Gastrocnemius medialis (tissue), 4 donors: ENCODE data around the gene FGD4. TPM values are rescaled to one million over a fixed set of nuclear protein-coding genes. Genes with fewer than 3 reads are reported as not detected.

Source experiments
- ATAC-seq, 2 donors: fragments of 150-250 bp; one replicate each; pipeline ENCODE4 v1.9.1; 2016
- DNase-seq, 2 donors: peaks; one replicate each; pipeline ENCODE4 v3.0.0-alpha.2; 2019
- H3K27ac ChIP-seq, 4 donors: fragments of 200-600 bp; sonication (generic); 1 replicate in 1 of 4; 2 replicates in 3 of 4; pipeline ENCODE4 v1.5.1; 2016 to 2018; ENCODE audit warnings: mild to moderate bottlenecking in 2 of 4, moderate library complexity in 1 of 4
- H3K27me3 ChIP-seq, 3 donors: fragments of 200-600 bp; sonication (generic) in 2 of 3; 1 replicate in 1 of 3; 2 replicates in 2 of 3; pipeline versions ENCODE4 v1.5.1 to v1.6.0; 2016 to 2019; ENCODE audit warnings: mild to moderate bottlenecking in 1 of 3, moderate library complexity in 1 of 3
- H3K36me3 ChIP-seq, 2 donors: fragments of 200-600 bp; sonication (generic) in 1 of 2; one replicate each; pipeline ENCODE4 v1.5.1; 2017 to 2018
- H3K4me1 ChIP-seq, 2 donors: fragments of 200-600 bp; sonication (generic) in 1 of 2; one replicate each; pipeline ENCODE4 v1.5.1; 2016 to 2017; ENCODE audit warnings: mild to moderate bottlenecking in 2 of 2
- H3K4me3 ChIP-seq, 4 donors: fragments of 200-600 bp; sonication (generic) in 3 of 4; 1 replicate in 1 of 4; 2 replicates in 3 of 4; pipeline ENCODE4 v1.5.1; 2016 to 2019; ENCODE audit warnings: mild to moderate bottlenecking in 2 of 4
- H3K9me3 ChIP-seq, 3 donors: fragments of 200-600 bp; sonication (generic) in 2 of 3; 1 replicate in 1 of 3; 2 replicates in 2 of 3; pipeline ENCODE4 v1.5.1; 2016 to 2019
- POLR2A ChIP-seq, 2 donors: fragments of 450-650 bp; IDR thresholded peaks; one replicate each; pipeline ENCODE4 v1.6.1; 2017; ENCODE audit warnings: antibody characterized with exemption in 2 of 2, mild to moderate bottlenecking in 2 of 2, moderate library complexity in 2 of 2
- in situ Hi-C, 4 donors: fragments of 200-750 bp; cut with MboI; loops; one replicate each; pipeline versions ENCODE4 v1.15.0 to v1.8.0; 2017; ENCODE audit warnings: low sequenced_read_pairs in 4 of 4
- intact Hi-C: fragments of 100-400 bp; cut with DNase I; formaldehyde crosslinking; loops from one replicate; pipeline ENCODE4 v1.15.1; 2023; ENCODE audit warnings: low total_unique reads
- total RNA-seq, 4 donors: library from RNA; depleted of rRNA; stranded (reverse); fragments of >200 nt; gene quantifications; one replicate each; pipeline versions ENCODE4 v1.1.0 to v1.2.3, GENCODE V29; 2016
- TF ChIP-seq, protein P1 (sequence below), 5 experiments: fragments of 450-650 bp in 3 of 5; fragments of 200-600 bp in 2 of 5; sonication (generic) in 2 of 5; IDR thresholded peaks in 4 of 5; conservative IDR thresholded peaks in 1 of 5; 1 replicate in 4 of 5; 2 replicates in 1 of 5; pipeline ENCODE4 v1.5.1; 2016 to 2019; ENCODE audit warnings: antibody characterized with exemption in 5 of 5, mild to moderate bottlenecking in 3 of 5, moderate library complexity in 3 of 5

Gene FGD4
- total RNA-seq, 4 donors from 2014 or later = 18.8 to 60.3 (median 40.8) TPM

DNA sequence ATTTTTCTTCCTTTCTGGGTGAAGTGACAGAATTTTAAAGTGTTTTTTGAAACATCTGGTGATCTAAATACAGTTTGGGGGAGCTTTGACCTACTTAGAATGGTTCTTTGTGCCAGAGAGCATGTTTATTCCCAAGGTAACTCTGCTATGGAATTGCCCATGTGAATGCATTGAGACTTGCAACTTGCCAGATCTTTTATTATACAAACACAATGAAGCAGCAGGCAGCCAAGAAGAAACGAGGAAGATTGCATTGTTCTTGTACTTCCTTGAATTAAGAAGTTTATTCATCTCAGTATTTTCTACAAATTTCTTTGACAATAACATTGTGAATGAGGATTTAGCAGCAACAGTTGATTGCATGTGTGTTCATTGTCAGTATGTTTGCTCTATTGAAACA is 55.5 kb downstream of the FGD4 start:
- no peaks in the 10 kb centered on the region for H3K9me3 ChIP-seq
- H3K27me3 ChIP-seq = no peaks in the 10 kb centered on the region
- intact Hi-C loops = loop anchor here (1.0 to 10.0 kb wide), 5 partner anchors 58 to 217 kb away; partner anchors contain the start of gene FGD4
- ATAC-seq (no peak), DNase-seq (no peak)
- peak overlapping the region; percentile 1 to 72 (median 51) for H3K27ac ChIP-seq
- in situ Hi-C loops = loop anchor here (5.0 to 25.0 kb wide), 5 partner anchors 88 to 217 kb away; no protein-coding TSS in a partner anchor
- TF ChIP-seq, protein P1, sequence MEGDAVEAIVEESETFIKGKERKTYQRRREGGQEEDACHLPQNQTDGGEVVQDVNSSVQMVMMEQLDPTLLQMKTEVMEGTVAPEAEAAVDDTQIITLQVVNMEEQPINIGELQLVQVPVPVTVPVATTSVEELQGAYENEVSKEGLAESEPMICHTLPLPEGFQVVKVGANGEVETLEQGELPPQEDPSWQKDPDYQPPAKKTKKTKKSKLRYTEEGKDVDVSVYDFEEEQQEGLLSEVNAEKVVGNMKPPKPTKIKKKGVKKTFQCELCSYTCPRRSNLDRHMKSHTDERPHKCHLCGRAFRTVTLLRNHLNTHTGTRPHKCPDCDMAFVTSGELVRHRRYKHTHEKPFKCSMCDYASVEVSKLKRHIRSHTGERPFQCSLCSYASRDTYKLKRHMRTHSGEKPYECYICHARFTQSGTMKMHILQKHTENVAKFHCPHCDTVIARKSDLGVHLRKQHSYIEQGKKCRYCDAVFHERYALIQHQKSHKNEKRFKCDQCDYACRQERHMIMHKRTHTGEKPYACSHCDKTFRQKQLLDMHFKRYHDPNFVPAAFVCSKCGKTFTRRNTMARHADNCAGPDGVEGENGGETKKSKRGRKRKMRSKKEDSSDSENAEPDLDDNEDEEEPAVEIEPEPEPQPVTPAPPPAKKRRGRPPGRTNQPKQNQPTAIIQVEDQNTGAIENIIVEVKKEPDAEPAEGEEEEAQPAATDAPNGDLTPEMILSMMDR (IDR thresholded peaks at IDR 0.05 in 4 of 5, conservative IDR thresholded peaks at IDR 0.05 in 1 of 5) = no peak
- TF ChIP-seq POLR2A (IDR thresholded peaks at IDR 0.05) = no peak
- no peak overlapping the region for H3K4me3 ChIP-seq
- H3K36me3 ChIP-seq = no peaks in the 10 kb centered on the region
- H3K4me1 ChIP-seq = peaks cover 29 to 45% of the 10 kb centered on the region in 2 donors

DNA sequence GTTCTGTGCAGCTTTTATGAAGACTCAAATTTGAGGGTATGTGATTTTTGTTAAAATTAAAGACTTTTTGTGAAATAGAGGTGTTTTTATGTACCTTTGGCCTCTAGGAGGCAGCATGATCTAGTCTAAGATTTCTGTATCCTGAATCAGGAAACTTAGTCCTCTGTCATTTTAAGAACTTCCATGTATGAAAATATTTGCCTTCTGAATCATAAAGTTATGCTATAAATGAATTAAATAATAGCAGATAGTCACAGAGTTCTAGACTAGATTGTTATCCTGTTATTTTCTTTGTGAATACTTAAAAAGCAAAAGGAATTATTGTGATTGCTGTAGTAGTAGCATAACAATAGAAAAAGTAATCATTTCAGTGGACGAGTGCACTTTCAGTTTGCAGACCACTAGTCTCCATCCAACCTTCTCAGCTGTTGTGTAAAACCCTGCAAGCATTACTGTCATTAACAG is 56.3 kb downstream of the FGD4 start:
- H3K36me3 ChIP-seq = no peaks in the 10 kb centered on the region
- in situ Hi-C loops (loop anchor here in 3 of 4 donors (5.0 to 25.0 kb wide), 4 partner anchors 91 to 217 kb away; no protein-coding TSS in a partner anchor), intact Hi-C loops (loop anchor here (1.0 to 10.0 kb wide), 7 partner anchors 58 to 299 kb away; partner anchors contain the start of genes FGD4 and YARS2)
- ATAC-seq (peak; percentile 75 to 77), DNase-seq (no peak)
- H3K4me1 ChIP-seq = peaks cover 25 to 45% of the 10 kb centered on the region in 2 donors
- H3K9me3 ChIP-seq = no peaks in the 10 kb centered on the region
- H3K4me3 ChIP-seq = peak overlapping the region; percentile 36 to 55 (median 42)
- H3K27ac ChIP-seq = peak overlapping the region; percentile 45 to 72 (median 62)
- no peaks in the 10 kb centered on the region for H3K27me3 ChIP-seq
- TF ChIP-seq POLR2A (IDR thresholded peaks at IDR 0.05) = no peak
- TF ChIP-seq, protein P1 (IDR thresholded peaks at IDR 0.05 in 4 of 5, conservative IDR thresholded peaks at IDR 0.05 in 1 of 5) = peak; percentile 51 to 89 (median 69)

GRCh38 chr12:32457251-32458025 is 58.1 kb downstream of the FGD4 start:
- TF ChIP-seq POLR2A (IDR thresholded peaks at IDR 0.05) = no peak
- TF ChIP-seq, protein P1 (IDR thresholded peaks at IDR 0.05 in 4 of 5, conservative IDR thresholded peaks at IDR 0.05 in 1 of 5) = no peak
- ATAC-seq (peak; percentile 17 to 50), DNase-seq (no peak)
- H3K27ac ChIP-seq = peak overlapping the region; percentile 45 to 72 (median 62)
- H3K4me1 ChIP-seq = peaks cover 30 to 50% of the 10 kb centered on the region in 2 donors
- in situ Hi-C loops (loop anchor here in 3 of 4 donors (5.0 to 25.0 kb wide), 4 partner anchors 93 to 215 kb away; no protein-coding TSS in a partner anchor), intact Hi-C loops (loop anchor here (2.0 to 10.0 kb wide), 4 partner anchors 60 to 297 kb away; partner anchors contain the start of genes FGD4 and YARS2)
- peak overlapping the region in 1 of 4 donors; percentile 0 for H3K4me3 ChIP-seq
- no peaks in the 10 kb centered on the region for H3K27me3 ChIP-seq
- H3K9me3 ChIP-seq = no peaks in the 10 kb centered on the region
- H3K36me3 ChIP-seq = no peaks in the 10 kb centered on the region

DNA sequence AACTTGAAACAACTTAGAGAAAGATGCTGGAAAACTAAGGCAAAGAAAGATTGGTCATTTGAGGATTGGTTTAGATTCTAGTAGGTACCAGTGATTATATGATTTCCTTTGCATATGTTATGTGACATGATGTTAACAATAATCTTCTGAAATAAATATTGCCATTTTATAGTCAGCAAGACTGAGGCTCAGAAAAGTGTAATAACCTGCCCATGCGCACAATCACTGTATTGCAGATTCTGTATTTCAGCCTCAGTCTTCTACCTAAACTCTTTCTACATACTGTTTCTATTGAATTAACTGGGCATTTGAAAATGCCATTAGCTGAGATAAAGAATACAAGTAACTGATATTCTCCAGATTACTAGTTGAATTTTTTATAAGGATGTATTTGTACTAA is 61.3 kb downstream of the FGD4 start:
- in situ Hi-C loops = loop anchor here in 1 of 4 donors (25.0 kb wide), 1 partner anchor 102 kb away; no protein-coding TSS in a partner anchor
- Histone ChIP-seq H3K27me3 (no peaks in the 10 kb centered on the region), H3K27ac (no peak overlapping the region), H3K4me1 (peaks cover 42 to 45% of the 10 kb centered on the region in 2 donors), H3K36me3 (no peaks in the 10 kb centered on the region), H3K9me3 (no peaks in the 10 kb centered on the region), H3K4me3 (no peak overlapping the region)
- intact Hi-C loops = no loop called here
- no peak for TF ChIP-seq POLR2A (IDR thresholded peaks at IDR 0.05)
- DNase-seq = no peak
- ATAC-seq = no peak

DNA sequence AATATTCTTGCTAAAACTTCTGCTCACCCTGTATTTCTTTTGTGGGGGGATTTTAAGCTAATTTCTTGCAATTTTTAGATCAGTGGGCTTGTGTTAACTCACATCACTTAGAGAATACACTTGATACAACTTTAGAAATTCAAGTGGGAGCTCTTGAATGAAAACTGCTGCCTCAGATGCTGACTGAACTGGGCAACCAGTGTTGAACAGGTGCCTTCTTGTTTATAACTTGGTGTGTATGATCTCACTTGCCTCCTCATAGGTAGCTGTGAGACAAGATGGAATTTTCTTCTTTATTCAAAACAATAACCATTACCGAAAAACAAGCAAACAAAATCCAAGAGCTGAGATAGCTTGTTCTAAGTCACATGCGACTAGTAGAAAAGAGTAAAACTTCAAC is 63.5 kb downstream of the FGD4 start:
- ATAC-seq = peak; percentile 83
- Histone ChIP-seq H3K36me3 (no peaks in the 10 kb centered on the region), H3K4me1 (peaks cover 28 to 30% of the 10 kb centered on the region in 2 donors), H3K27ac (peak overlapping the region; percentile 7 to 79 (median 56)), H3K27me3 (no peaks in the 10 kb centered on the region), H3K4me3 (no peak overlapping the region), H3K9me3 (no peaks in the 10 kb centered on the region)
- intact Hi-C loops = no loop called here
- in situ Hi-C loops = loop anchor here in 1 of 4 donors (25.0 kb wide), 1 partner anchor 99 kb away; no protein-coding TSS in a partner anchor
- peak in 1 of 2 donors; percentile 20 for DNase-seq
- no peak for TF ChIP-seq POLR2A (IDR thresholded peaks at IDR 0.05)
- TF ChIP-seq, protein P1 (IDR thresholded peaks at IDR 0.05 in 4 of 5, conservative IDR thresholded peaks at IDR 0.05 in 1 of 5) = no peak
